BJ (cell line): ENCODE results near the gene ATG2B. TPM values are rescaled to one million over a fixed set of nuclear protein-coding genes. Genes with fewer than 3 reads are reported as not detected.

Experiments
- CTCF ChIA-PET: fragments of 350-600 bp; formaldehyde crosslinking; extraction: SDS; loops from one replicate; lab custom pipeline; 2021; ENCODE audit warnings: antibody characterized with exemption, inconsistent platforms; lab: Yijun Ruan, JAX
- POLR2A ChIA-PET: fragments of 300-600 bp; sonication (Branson Sonifier 250); formaldehyde crosslinking; extraction: SDS; loops from one replicate; lab custom pipeline; 2021; ENCODE audit warnings: antibody characterized with exemption; lab: Charles Lee
- DNase-seq: peaks from one replicate; pipeline ENCODE4 v3.0.0-alpha.2; 2011; ENCODE audit warnings: low read depth
- H3K27me3 ChIP-seq: 2 replicates; pipeline ENCODE4 v1.6.0; 2011; ENCODE audit warnings: low read length; ENCODE audit not compliant: control insufficient read depth, insufficient read depth
- H3K36me3 ChIP-seq: 2 replicates; pipeline ENCODE4 v1.5.1; 2011; ENCODE audit warnings: low read length; ENCODE audit not compliant: control insufficient read depth, insufficient read depth
- H3K4me3 ChIP-seq: 2 replicates; pipeline ENCODE4 v1.5.1; 2011; ENCODE audit warnings: low read depth, mild to moderate bottlenecking, control low read depth, low read length
- polyA plus RNA-seq: library from polyadenylated mRNA; depleted of rRNA; stranded (reverse); fragments of >200 nt; gene quantifications from 2 replicates; pipeline ENCODE4 v1.2.3, GENCODE V29; 2011
- TF ChIP-seq, protein P1 (sequence below): IDR thresholded peaks from 2 replicates; pipeline ENCODE4 v1.5.1; 2011; ENCODE audit warnings: low read depth, mild to moderate bottlenecking, control low read depth, inconsistent platforms, low read length, moderate library complexity; ENCODE audit not compliant: insufficient read depth

The ATG2B gene
- polyA plus RNA-seq, 1 experiment: 11.6 TPM

DNA sequence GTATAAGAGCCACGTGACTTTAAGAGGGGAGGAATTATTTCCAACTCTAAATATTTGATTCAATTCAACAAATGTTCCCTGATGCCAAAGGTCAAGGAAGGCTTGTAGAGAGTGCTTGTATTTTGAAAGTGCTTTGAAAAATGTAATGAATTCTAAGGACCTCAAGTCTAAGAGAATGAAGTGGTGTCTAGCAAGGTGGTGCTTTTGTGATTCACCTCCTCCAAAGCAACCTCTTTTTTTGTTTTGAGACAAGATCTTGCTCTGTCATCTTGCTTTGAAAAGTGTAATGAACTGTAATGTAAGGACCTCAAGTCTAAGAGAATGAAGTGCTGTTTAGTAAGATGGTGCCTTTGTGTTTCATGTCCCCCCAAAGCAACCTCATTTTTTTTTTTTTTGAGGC, 42.5 kb upstream of the ATG2B start:
- TF ChIP-seq, protein P1, sequence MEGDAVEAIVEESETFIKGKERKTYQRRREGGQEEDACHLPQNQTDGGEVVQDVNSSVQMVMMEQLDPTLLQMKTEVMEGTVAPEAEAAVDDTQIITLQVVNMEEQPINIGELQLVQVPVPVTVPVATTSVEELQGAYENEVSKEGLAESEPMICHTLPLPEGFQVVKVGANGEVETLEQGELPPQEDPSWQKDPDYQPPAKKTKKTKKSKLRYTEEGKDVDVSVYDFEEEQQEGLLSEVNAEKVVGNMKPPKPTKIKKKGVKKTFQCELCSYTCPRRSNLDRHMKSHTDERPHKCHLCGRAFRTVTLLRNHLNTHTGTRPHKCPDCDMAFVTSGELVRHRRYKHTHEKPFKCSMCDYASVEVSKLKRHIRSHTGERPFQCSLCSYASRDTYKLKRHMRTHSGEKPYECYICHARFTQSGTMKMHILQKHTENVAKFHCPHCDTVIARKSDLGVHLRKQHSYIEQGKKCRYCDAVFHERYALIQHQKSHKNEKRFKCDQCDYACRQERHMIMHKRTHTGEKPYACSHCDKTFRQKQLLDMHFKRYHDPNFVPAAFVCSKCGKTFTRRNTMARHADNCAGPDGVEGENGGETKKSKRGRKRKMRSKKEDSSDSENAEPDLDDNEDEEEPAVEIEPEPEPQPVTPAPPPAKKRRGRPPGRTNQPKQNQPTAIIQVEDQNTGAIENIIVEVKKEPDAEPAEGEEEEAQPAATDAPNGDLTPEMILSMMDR: no peak
- peaks cover 3% of the 10 kb centered on the region; the same call in 1 of the 2 replicates for H3K27me3 ChIP-seq
- POLR2A ChIA-PET: no interaction called here
- H3K4me3 ChIP-seq: no peak overlapping the region
- H3K36me3 ChIP-seq: no peaks in the 10 kb centered on the region
- no peak for DNase-seq
- CTCF ChIA-PET: no interaction called here

DNA sequence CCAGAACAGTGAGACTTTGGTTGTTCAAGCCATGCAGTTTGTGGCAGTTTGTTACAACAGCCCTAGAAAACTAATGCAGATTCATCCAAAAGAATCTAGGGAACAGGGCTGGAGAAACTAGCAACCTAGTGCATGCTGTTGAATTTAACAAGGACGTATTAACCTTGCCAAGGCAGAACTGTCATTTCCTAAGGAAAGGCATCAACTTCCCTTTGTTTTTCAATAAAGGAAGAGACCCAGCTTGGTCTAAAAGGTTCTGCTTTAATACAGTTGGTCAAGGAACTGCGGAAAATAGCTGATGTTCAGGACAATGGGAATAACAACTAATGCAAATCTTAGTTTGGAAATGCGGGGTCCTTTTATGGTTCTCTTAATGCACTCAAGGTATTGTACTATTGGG, 40.3 kb upstream of the ATG2B start:
- Histone ChIP-seq H3K27me3 (peaks cover 3% of the 10 kb centered on the region; the same call in 1 of the 2 replicates), H3K4me3 (no peak overlapping the region), H3K36me3 (no peaks in the 10 kb centered on the region)
- POLR2A ChIA-PET: interaction anchor here (0.6 kb wide), 1 partner anchor 131 kb away, joined by 4 read pairs; no protein-coding TSS in a partner anchor
- TF ChIP-seq, protein P1: no peak
- no peak for DNase-seq
- CTCF ChIA-PET: interaction anchor here (0.5 to 1.0 kb wide), 3 partner anchors 9 to 123 kb away, joined by 3 read pairs; no protein-coding TSS in a partner anchor

DNA sequence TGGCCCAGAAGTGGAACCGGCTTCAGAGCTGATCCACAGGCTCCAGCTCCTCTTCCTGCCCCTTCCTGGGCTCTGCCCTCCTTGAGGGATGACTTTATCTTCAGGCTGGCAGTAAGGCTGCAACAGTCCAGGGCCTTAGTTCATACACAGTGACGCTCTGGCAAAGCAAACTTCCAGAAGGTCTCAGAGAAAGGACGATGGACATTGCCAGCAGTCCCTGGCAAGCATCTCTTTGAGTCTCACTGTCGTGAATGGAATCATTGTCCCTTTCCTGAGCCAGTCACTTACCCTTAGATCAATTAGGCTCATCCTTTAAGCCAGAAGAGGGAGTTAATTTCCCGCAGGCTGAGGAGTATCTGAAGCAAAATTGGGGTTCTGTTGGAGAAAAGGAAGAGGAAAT, 37.4 kb upstream of the ATG2B start:
- no peak for DNase-seq
- no peak overlapping the region for H3K4me3 ChIP-seq
- CTCF ChIA-PET: interaction anchor here (1.2 kb wide), 1 partner anchor 103 kb away, joined by 4 read pairs; no protein-coding TSS in a partner anchor
- no peaks in the 10 kb centered on the region for H3K36me3 ChIP-seq
- H3K27me3 ChIP-seq: peaks cover 5% of the 10 kb centered on the region
- TF ChIP-seq, protein P1: no peak
- POLR2A ChIA-PET: no interaction called here

GRCh38 chr14:96399405-96399804, 36.3 kb upstream of the ATG2B start:
- Histone ChIP-seq H3K4me3 (no peak overlapping the region), H3K27me3 (peaks cover 5% of the 10 kb centered on the region), H3K36me3 (no peaks in the 10 kb centered on the region)
- TF ChIP-seq, protein P1: no peak
- POLR2A ChIA-PET: no interaction called here
- DNase-seq: no peak
- CTCF ChIA-PET: no interaction called here

DNA sequence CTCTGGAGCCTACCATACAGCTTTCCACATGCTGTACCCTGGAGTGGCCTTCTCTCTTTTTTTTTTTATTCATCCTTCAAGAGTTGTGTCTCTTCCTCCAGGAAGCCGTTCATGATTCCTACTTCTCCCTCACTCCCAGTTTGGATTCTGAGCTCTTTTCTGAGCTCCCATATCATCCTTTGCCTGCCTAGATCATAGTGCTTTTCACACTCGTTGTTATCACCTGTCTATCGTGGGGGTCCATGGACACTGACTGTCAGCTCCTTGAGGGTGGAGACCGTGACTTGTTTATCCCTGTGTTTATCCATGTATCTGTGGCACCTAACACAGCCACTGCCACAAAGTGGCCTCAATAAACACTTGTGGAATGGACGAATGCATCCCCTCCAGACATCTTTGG, 35.8 kb upstream of the ATG2B start:
- H3K27me3 ChIP-seq: peaks cover 5% of the 10 kb centered on the region
- TF ChIP-seq, protein P1: no peak
- H3K36me3 ChIP-seq: no peaks in the 10 kb centered on the region
- H3K4me3 ChIP-seq: no peak overlapping the region
- no peak for DNase-seq
- ChIA-PET CTCF (no interaction called here), POLR2A (no interaction called here)
